ENCODE measurements around the gene NIF3L1. TPM values are rescaled to one million over a fixed set of nuclear protein-coding genes. Genes with fewer than 3 reads are reported as not detected.

Gene NIF3L1
- total and polyA plus RNA-seq, 2 of the 13 experiments (the other 11 are each of a cell fraction or from before 2014, with no cell fraction given): 67.9 to 75.2 TPM

GRCh38 chr2:200944467-200945394, 55.6 kb downstream of the NIF3L1 start (continued):
- TF ChIP-seq GPBP1L1 (CRISPR knock-in tag; IDR thresholded peaks at IDR 0.05) (no peak), SRSF4 (IDR thresholded peaks at IDR 0.05; ENCODE audit: low read depth, low read length, poor library complexity, severe bottlenecking) (no peak), ZMYM2 (CRISPR knock-in tag; IDR thresholded peaks at IDR 0.05) (peak; percentile 57; the same call in 1 of the 2 replicates), MAF1 (CRISPR knock-in tag; IDR thresholded peaks at IDR 0.05; ENCODE audit: borderline replicate concordance) (no peak), ZGPAT (CRISPR knock-in tag; IDR thresholded peaks at IDR 0.05) (peak; percentile 60; the same call in 1 of the 2 replicates), AGO2 (optimal IDR thresholded peaks at IDR 0.05; ENCODE audit: low read depth, low read length) (no peak), ELF3 (CRISPR knock-in tag; IDR thresholded peaks at IDR 0.05) (peak; percentile 31; the same call in 1 of the 2 replicates), ZMAT5 (CRISPR knock-in tag; IDR thresholded peaks at IDR 0.05; ENCODE audit: borderline replicate concordance, low read depth) (no peak), GRHL1 (CRISPR knock-in tag; conservative IDR thresholded peaks at IDR 0.05) (no peak), ZNF335 (CRISPR knock-in tag; IDR thresholded peaks at IDR 0.05) (no peak), ZNF263 (CRISPR knock-in tag; IDR thresholded peaks at IDR 0.05) (no peak)
